GM18858 (cell line): ENCODE results near the gene ATP5ME.

Experiments
- ATAC-seq: cut with Tn5 transposase; IDR thresholded peaks from one replicate; pipeline ENCODE4 v1.9.1; 2021; ENCODE audit not compliant: unreplicated experiment

Gene ATP5ME

GRCh38 chr4:684623-685327, 10.7 kb upstream of the ATP5ME start:
- no peak for ATAC-seq

- no peak for ATAC-seq
Observed at GRCh38 chr4:683982-684622, 10.0 kb upstream of the ATP5ME start.

GRCh38 chr4:683247-683897, 9.3 kb upstream of the ATP5ME start:
- no peak for ATAC-seq

- no peak for ATAC-seq
Observed at GRCh38 chr4:682490-683172, 8.6 kb upstream of the ATP5ME start.

- no peak for ATAC-seq
Observed at GRCh38 chr4:681736-682451, 7.8 kb upstream of the ATP5ME start.

GRCh38 chr4:680928-681645, 7.0 kb upstream of the ATP5ME start:
- ATAC-seq: no peak

GRCh38 chr4:680551-680927, 6.5 kb upstream of the ATP5ME start:
- ATAC-seq: no peak

GRCh38 chr4:680091-680490, 6.0 kb upstream of the ATP5ME start:
- ATAC-seq: no peak

GRCh38 chr4:679629-680028, 5.6 kb upstream of the ATP5ME start:
- no peak for ATAC-seq

GRCh38 chr4:679104-679481, 5.0 kb upstream of the ATP5ME start:
- no peak for ATAC-seq

GRCh38 chr4:678331-679103, 4.4 kb upstream of the ATP5ME start:
- no peak for ATAC-seq

GRCh38 chr4:677431-678293, 3.6 kb upstream of the ATP5ME start:
- no peak for ATAC-seq

GRCh38 chr4:676871-677235, 2.8 kb upstream of the ATP5ME start:
- ATAC-seq: no peak

GRCh38 chr4:675980-676870, 2.1 kb upstream of the ATP5ME start:
- ATAC-seq: peak; percentile 27

GRCh38 chr4:675036-675882, 1.2 kb upstream of the ATP5ME start:
- no peak for ATAC-seq

GRCh38 chr4:673349-674091, 556 bp downstream of the ATP5ME start:
- no peak for ATAC-seq
